ENCODE results near the gene STAT5B.

DNA sequence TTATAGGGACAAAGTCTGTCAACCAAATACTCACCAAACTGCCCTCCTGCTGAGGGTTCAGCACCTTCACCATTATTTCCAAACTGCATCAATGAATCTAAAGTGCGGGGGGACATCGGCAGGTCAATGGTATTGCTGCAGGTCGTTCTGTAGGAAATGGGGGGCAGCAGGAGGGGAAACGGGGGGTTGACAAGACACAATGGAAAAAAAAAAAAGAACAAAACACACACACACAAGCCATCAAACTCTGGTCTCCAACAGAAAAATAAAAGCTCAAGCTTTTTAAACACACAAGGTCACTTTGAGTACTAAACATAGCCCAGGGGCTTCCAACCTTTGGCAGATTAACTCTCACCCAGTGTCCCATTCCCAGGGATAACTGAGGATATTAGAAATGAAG, 40.6 kb upstream of the STAT5B start:
- TF ChIP-seq JUN (CRISPR knock-in tag; IDR thresholded peaks at IDR 0.05) (no peak), ZBTB21 (CRISPR knock-in tag; IDR thresholded peaks at IDR 0.05; ENCODE audit: borderline replicate concordance) (no peak), TCF7 (CRISPR knock-in tag; IDR thresholded peaks at IDR 0.05; ENCODE audit: low read depth) (no peak), SMAD3 (CRISPR knock-in tag; IDR thresholded peaks at IDR 0.05; ENCODE audit: borderline replicate concordance) (no peak), NR3C1 (CRISPR knock-in tag; conservative IDR thresholded peaks at IDR 0.05; ENCODE audit: low read depth) (no peak), ZBTB43 (CRISPR knock-in tag; IDR thresholded peaks at IDR 0.05) (no peak), NFE2L1 (CRISPR knock-in tag; IDR thresholded peaks at IDR 0.05) (no peak), MAX (CRISPR knock-in tag; IDR thresholded peaks at IDR 0.05) (no peak), FOXJ3 (CRISPR knock-in tag; IDR thresholded peaks at IDR 0.05; ENCODE audit: borderline replicate concordance) (no peak), CREB1 (CRISPR knock-in tag; IDR thresholded peaks at IDR 0.05) (no peak), RELA (CRISPR knock-in tag; IDR thresholded peaks at IDR 0.05; ENCODE audit: borderline replicate concordance) (no peak)
- TF ChIP-seq, protein P1, sequence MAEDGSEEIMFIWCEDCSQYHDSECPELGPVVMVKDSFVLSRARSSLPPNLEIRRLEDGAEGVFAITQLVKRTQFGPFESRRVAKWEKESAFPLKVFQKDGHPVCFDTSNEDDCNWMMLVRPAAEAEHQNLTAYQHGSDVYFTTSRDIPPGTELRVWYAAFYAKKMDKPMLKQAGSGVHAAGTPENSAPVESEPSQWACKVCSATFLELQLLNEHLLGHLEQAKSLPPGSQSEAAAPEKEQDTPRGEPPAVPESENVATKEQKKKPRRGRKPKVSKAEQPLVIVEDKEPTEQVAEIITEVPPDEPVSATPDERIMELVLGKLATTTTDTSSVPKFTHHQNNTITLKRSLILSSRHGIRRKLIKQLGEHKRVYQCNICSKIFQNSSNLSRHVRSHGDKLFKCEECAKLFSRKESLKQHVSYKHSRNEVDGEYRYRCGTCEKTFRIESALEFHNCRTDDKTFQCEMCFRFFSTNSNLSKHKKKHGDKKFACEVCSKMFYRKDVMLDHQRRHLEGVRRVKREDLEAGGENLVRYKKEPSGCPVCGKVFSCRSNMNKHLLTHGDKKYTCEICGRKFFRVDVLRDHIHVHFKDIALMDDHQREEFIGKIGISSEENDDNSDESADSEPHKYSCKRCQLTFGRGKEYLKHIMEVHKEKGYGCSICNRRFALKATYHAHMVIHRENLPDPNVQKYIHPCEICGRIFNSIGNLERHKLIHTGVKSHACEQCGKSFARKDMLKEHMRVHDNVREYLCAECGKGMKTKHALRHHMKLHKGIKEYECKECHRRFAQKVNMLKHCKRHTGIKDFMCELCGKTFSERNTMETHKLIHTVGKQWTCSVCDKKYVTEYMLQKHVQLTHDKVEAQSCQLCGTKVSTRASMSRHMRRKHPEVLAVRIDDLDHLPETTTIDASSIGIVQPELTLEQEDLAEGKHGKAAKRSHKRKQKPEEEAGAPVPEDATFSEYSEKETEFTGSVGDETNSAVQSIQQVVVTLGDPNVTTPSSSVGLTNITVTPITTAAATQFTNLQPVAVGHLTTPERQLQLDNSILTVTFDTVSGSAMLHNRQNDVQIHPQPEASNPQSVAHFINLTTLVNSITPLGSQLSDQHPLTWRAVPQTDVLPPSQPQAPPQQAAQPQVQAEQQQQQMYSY (CRISPR knock-in tag; IDR thresholded peaks at IDR 0.05), result no peak
- TF ChIP-seq, protein P2, sequence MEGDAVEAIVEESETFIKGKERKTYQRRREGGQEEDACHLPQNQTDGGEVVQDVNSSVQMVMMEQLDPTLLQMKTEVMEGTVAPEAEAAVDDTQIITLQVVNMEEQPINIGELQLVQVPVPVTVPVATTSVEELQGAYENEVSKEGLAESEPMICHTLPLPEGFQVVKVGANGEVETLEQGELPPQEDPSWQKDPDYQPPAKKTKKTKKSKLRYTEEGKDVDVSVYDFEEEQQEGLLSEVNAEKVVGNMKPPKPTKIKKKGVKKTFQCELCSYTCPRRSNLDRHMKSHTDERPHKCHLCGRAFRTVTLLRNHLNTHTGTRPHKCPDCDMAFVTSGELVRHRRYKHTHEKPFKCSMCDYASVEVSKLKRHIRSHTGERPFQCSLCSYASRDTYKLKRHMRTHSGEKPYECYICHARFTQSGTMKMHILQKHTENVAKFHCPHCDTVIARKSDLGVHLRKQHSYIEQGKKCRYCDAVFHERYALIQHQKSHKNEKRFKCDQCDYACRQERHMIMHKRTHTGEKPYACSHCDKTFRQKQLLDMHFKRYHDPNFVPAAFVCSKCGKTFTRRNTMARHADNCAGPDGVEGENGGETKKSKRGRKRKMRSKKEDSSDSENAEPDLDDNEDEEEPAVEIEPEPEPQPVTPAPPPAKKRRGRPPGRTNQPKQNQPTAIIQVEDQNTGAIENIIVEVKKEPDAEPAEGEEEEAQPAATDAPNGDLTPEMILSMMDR (IDR thresholded peaks at IDR 0.05), result no peak
